IMR-90 (cell line): ENCODE data around the gene PLCG1.

Experiments
- CEBPB ChIP-seq: IDR thresholded peaks from 2 replicates; pipeline ENCODE4 v1.6.1; 2012; ENCODE audit warnings: low read depth, low read length, improper control_type of control experiment
- MXI1 ChIP-seq: IDR thresholded peaks from 2 replicates; pipeline ENCODE4 v1.6.1; 2012; ENCODE audit warnings: low read depth, mild to moderate bottlenecking, low read length, moderate library complexity, borderline replicate concordance
- POLR2A ChIP-seq: IDR thresholded peaks from 2 replicates; pipeline ENCODE4 v1.6.1; 2012; ENCODE audit warnings: mild to moderate bottlenecking, low read depth, low read length
- RCOR1 ChIP-seq: IDR thresholded peaks from 2 replicates; pipeline ENCODE4 v1.6.1; 2012; ENCODE audit warnings: mild to moderate bottlenecking, low read length, improper control_type of control experiment; ENCODE audit not compliant: insufficient replicate concordance
- RFX5 ChIP-seq: IDR thresholded peaks from 2 replicates; pipeline ENCODE4 v1.8.0; 2012; ENCODE audit warnings: low read depth, mild to moderate bottlenecking, low read length, moderate library complexity
- TF ChIP-seq, protein P1 (sequence below): conservative IDR thresholded peaks from 2 replicates; pipeline ENCODE4 v1.5.1; 2012; ENCODE audit warnings: mild to moderate bottlenecking, low read depth, low read length, improper control_type of control experiment

DNA sequence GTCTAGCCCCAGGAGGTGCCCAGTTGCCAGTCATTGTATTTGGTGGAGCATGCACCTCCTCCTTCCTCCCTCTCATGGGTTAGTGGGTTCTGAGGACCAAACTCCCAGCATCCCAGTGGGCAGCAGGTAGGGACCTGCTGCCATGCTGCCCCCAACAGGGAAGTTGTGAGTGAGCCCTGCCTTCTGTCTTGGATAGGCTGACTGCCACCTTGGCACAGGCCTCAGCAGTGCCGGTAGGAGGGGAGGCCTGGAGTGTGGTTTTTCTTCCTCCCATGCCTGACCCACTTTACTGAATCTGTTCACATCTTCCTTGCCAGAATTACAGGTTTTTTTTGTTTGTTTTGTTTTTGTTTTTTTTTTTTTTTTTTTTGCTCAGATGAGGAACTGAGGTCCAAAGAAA, 24.5 kb downstream of the PLCG1 start:
- TF ChIP-seq, protein P1, sequence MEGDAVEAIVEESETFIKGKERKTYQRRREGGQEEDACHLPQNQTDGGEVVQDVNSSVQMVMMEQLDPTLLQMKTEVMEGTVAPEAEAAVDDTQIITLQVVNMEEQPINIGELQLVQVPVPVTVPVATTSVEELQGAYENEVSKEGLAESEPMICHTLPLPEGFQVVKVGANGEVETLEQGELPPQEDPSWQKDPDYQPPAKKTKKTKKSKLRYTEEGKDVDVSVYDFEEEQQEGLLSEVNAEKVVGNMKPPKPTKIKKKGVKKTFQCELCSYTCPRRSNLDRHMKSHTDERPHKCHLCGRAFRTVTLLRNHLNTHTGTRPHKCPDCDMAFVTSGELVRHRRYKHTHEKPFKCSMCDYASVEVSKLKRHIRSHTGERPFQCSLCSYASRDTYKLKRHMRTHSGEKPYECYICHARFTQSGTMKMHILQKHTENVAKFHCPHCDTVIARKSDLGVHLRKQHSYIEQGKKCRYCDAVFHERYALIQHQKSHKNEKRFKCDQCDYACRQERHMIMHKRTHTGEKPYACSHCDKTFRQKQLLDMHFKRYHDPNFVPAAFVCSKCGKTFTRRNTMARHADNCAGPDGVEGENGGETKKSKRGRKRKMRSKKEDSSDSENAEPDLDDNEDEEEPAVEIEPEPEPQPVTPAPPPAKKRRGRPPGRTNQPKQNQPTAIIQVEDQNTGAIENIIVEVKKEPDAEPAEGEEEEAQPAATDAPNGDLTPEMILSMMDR: no peak
- TF ChIP-seq POLR2A: no peak
- TF ChIP-seq MXI1: no peak
- no peak for TF ChIP-seq RCOR1
- no peak for TF ChIP-seq RFX5
- no peak for TF ChIP-seq CEBPB
